ENCODE results near the gene CASP14.
"Not testable (repeated sequence)": the region's sequence is repeated elsewhere in the genome, so short reads cannot be mapped to it uniquely, and the experiment has no call there.

The CASP14 gene

GRCh38 chr19:15047680-15048079 lies 1.6 kb upstream of the CASP14 start:
- no peak overlapping the region for H3K4me3 ChIP-seq
- no peaks in the 10 kb centered on the region for H3K9me3 ChIP-seq (ENCODE audit: low read depth, low read length)
- no peak for DNase-seq (ENCODE audit: low read depth, low spot score)
- TF ChIP-seq EZH2 (IDR thresholded peaks at IDR 0.05): no peak
- TF ChIP-seq FOXP2 (optimal IDR thresholded peaks at IDR 0.05; ENCODE audit: control extremely low read depth, extremely low read length, insufficient read depth): no peak
- TF ChIP-seq POLR2AphosphoS5 (IDR thresholded peaks at IDR 0.05; ENCODE audit: borderline replicate concordance, low read depth, low read length): no peak
- H3K36me3 ChIP-seq (ENCODE audit: insufficient read depth, low read length): no peaks in the 10 kb centered on the region
- H3K9ac ChIP-seq (ENCODE audit: insufficient read length): no peak overlapping the region
- H3K27ac ChIP-seq: no peak overlapping the region

GRCh38 chr19:15048128-15048527 lies 1.2 kb upstream of the CASP14 start:
- TF ChIP-seq EZH2 (IDR thresholded peaks at IDR 0.05): no peak
- TF ChIP-seq POLR2AphosphoS5 (IDR thresholded peaks at IDR 0.05; ENCODE audit: borderline replicate concordance, low read depth, low read length): no peak
- no peak for TF ChIP-seq FOXP2 (optimal IDR thresholded peaks at IDR 0.05; ENCODE audit: control extremely low read depth, extremely low read length, insufficient read depth)
- H3K27ac ChIP-seq: no peak overlapping the region
- no peaks in the 10 kb centered on the region for H3K36me3 ChIP-seq (ENCODE audit: insufficient read depth, low read length)
- no peak overlapping the region for H3K4me3 ChIP-seq
- no peak for DNase-seq (ENCODE audit: low read depth, low spot score)
- H3K9me3 ChIP-seq (ENCODE audit: low read depth, low read length): no peaks in the 10 kb centered on the region
- H3K9ac ChIP-seq (ENCODE audit: insufficient read length): no peak overlapping the region

GRCh38 chr19:15050639-15051038 lies 1.4 kb downstream of the CASP14 start:
- Histone ChIP-seq H3K27ac (no peak overlapping the region), H3K9ac (ENCODE audit: insufficient read length) (no peak overlapping the region), H3K4me3 (no peak overlapping the region), H3K9me3 (ENCODE audit: low read depth, low read length) (no peaks in the 10 kb centered on the region), H3K36me3 (ENCODE audit: insufficient read depth, low read length) (no peaks in the 10 kb centered on the region)
- DNase-seq (ENCODE audit: low read depth, low spot score): no peak
- TF ChIP-seq FOXP2 (optimal IDR thresholded peaks at IDR 0.05; ENCODE audit: control extremely low read depth, extremely low read length, insufficient read depth) (no peak), EZH2 (IDR thresholded peaks at IDR 0.05) (no peak), POLR2AphosphoS5 (IDR thresholded peaks at IDR 0.05; ENCODE audit: borderline replicate concordance, low read depth, low read length) (no peak)

- H3K36me3 ChIP-seq (ENCODE audit: insufficient read depth, low read length): no peaks in the 10 kb centered on the region
- H3K9ac ChIP-seq (ENCODE audit: insufficient read length): no peak overlapping the region
- TF ChIP-seq FOXP2 (optimal IDR thresholded peaks at IDR 0.05; ENCODE audit: control extremely low read depth, extremely low read length, insufficient read depth) (no peak), POLR2AphosphoS5 (IDR thresholded peaks at IDR 0.05; ENCODE audit: borderline replicate concordance, low read depth, low read length) (no peak), EZH2 (IDR thresholded peaks at IDR 0.05) (no peak)
- H3K9me3 ChIP-seq (ENCODE audit: low read depth, low read length): no peaks in the 10 kb centered on the region
- DNase-seq (ENCODE audit: low read depth, low spot score): no peak
- no peak overlapping the region for H3K27ac ChIP-seq
- no peak overlapping the region for H3K4me3 ChIP-seq
These were observed 12.8 kb downstream of the CASP14 start for GRCh38 chr19:15062036-15062435.

- not testable (repeated sequence) for H3K27ac ChIP-seq; H3K4me3 ChIP-seq; H3K36me3 ChIP-seq (ENCODE audit: insufficient read depth, low read length); DNase-seq (ENCODE audit: low read depth, low spot score); H3K9ac ChIP-seq (ENCODE audit: insufficient read length); H3K9me3 ChIP-seq (ENCODE audit: low read depth, low read length)
These were observed 21.1 kb downstream of the CASP14 start for GRCh38 chr19:15070386-15070785.

GRCh38 chr19:15072930-15073647 lies 23.8 kb downstream of the CASP14 start:
- no peaks in the 10 kb centered on the region for H3K9me3 ChIP-seq (ENCODE audit: low read depth, low read length)
- DNase-seq (ENCODE audit: low read depth, low spot score): no peak
- TF ChIP-seq POLR2AphosphoS5 (IDR thresholded peaks at IDR 0.05; ENCODE audit: borderline replicate concordance, low read depth, low read length) (no peak), FOXP2 (optimal IDR thresholded peaks at IDR 0.05; ENCODE audit: control extremely low read depth, extremely low read length, insufficient read depth) (no peak), EZH2 (IDR thresholded peaks at IDR 0.05) (no peak)
- H3K36me3 ChIP-seq (ENCODE audit: insufficient read depth, low read length): no peaks in the 10 kb centered on the region
- no peak overlapping the region for H3K4me3 ChIP-seq
- no peak overlapping the region for H3K27ac ChIP-seq
- H3K9ac ChIP-seq (ENCODE audit: insufficient read length): no peak overlapping the region

GRCh38 chr19:15074371-15074770 lies 25.1 kb downstream of the CASP14 start:
- H3K4me3 ChIP-seq: no peak overlapping the region
- TF ChIP-seq POLR2AphosphoS5 (IDR thresholded peaks at IDR 0.05; ENCODE audit: borderline replicate concordance, low read depth, low read length) (no peak), EZH2 (IDR thresholded peaks at IDR 0.05) (no peak)
- no peak overlapping the region for H3K9ac ChIP-seq (ENCODE audit: insufficient read length)
- H3K9me3 ChIP-seq (ENCODE audit: low read depth, low read length): no peaks in the 10 kb centered on the region
- no peak overlapping the region for H3K27ac ChIP-seq
- H3K36me3 ChIP-seq (ENCODE audit: insufficient read depth, low read length): no peaks in the 10 kb centered on the region
- no peak for DNase-seq (ENCODE audit: low read depth, low spot score)

- H3K9me3 ChIP-seq (ENCODE audit: low read depth, low read length): no peaks in the 10 kb centered on the region
- no peaks in the 10 kb centered on the region for H3K36me3 ChIP-seq (ENCODE audit: insufficient read depth, low read length)
- H3K4me3 ChIP-seq: no peak overlapping the region
- no peak for DNase-seq (ENCODE audit: low read depth, low spot score)
- no peak overlapping the region for H3K9ac ChIP-seq (ENCODE audit: insufficient read length)
- H3K27ac ChIP-seq: no peak overlapping the region
- TF ChIP-seq FOXP2 (optimal IDR thresholded peaks at IDR 0.05; ENCODE audit: control extremely low read depth, extremely low read length, insufficient read depth) (no peak), POLR2AphosphoS5 (IDR thresholded peaks at IDR 0.05; ENCODE audit: borderline replicate concordance, low read depth, low read length) (no peak), EZH2 (IDR thresholded peaks at IDR 0.05) (no peak)
These were observed 26.5 kb downstream of the CASP14 start for GRCh38 chr19:15075806-15076205.

- not testable (repeated sequence) for DNase-seq (ENCODE audit: low read depth, low spot score); H3K27ac ChIP-seq; H3K9me3 ChIP-seq (ENCODE audit: low read depth, low read length); H3K36me3 ChIP-seq (ENCODE audit: insufficient read depth, low read length); H3K4me3 ChIP-seq; H3K9ac ChIP-seq (ENCODE audit: insufficient read length)
These were observed 30.7 kb downstream of the CASP14 start for GRCh38 chr19:15080002-15080401.
